Hepatic stellate cell (primary cell): Measurements from ENCODE around the gene MAP3K12.
"Not testable (repeated sequence)": the region's sequence is repeated elsewhere in the genome, so short reads cannot be mapped to it uniquely, and the experiment has no call there.

Experiments
- DNase-seq: peaks from one replicate; pipeline ENCODE4 v3.0.0; 2011; ENCODE audit warnings: low spot score

Gene MAP3K12

DNA sequence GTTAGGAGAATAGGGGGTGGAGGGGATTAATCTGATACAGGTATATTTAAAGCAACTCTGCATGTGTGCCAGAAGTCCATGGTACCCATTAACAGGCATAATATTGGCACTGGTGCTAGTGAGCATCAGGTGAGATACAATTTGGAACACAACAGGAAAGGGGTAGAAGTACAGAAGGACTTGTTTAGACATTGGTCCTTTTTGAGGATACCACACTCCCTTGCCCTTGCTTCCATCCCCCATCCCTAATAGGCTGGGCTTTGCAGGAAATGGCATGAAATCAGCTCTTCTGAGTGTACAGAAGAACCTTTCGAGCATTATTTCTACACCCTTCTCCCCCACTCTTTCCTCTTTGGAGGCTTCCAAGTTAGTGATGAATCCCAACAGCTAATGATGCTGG lies 31.0 kb downstream of the MAP3K12 start:
- DNase-seq, result no peak

- no peak for DNase-seq
Measured at GRCh38 chr12:53467880-53468279, 31.4 kb downstream of the MAP3K12 start.

- DNase-seq, result no peak
Measured at GRCh38 chr12:53467082-53467481, 32.2 kb downstream of the MAP3K12 start.

DNA sequence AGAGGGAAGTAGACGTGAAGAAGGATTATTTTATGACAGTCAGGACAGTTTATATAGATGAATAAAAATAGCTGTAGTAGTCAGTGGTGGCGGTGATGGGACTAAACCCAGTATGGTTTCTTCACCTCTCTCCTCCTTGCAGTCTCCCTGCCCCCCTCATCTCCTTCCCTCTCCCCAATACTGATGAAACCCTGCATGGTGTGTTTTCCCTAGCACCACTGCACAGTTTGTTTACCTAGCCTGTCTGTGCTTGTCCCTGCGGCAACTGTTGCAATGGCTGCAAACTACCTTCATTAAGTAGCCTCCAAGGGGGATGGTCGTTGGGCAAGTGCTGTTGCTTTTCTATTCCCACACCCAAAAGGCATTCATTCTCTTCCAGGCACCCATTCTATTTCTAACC lies 32.6 kb downstream of the MAP3K12 start:
- DNase-seq, result no peak

DNA sequence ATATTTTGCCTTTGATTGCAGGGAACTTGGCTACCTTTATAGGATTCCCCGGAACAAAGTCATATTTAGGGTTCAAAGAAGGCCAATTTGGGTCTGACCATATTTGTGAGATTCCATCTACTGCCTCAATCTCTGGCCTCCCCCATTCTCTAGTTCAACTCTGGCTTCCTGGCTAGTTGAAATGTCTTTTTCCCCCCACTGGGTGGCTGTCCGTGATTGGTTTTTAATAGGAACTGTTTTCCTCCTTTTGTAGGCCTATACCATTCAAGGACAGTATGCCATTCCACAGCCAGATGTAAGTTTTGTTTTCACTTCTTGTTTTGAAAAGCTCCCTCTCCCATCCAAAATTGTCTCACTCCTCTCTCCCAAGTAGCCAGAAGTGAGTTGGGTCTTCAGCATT lies 33.6 kb downstream of the MAP3K12 start:
- DNase-seq, result no peak

GRCh38 chr12:53464685-53465418 lies 34.4 kb downstream of the MAP3K12 start:
- DNase-seq, result no peak

DNA sequence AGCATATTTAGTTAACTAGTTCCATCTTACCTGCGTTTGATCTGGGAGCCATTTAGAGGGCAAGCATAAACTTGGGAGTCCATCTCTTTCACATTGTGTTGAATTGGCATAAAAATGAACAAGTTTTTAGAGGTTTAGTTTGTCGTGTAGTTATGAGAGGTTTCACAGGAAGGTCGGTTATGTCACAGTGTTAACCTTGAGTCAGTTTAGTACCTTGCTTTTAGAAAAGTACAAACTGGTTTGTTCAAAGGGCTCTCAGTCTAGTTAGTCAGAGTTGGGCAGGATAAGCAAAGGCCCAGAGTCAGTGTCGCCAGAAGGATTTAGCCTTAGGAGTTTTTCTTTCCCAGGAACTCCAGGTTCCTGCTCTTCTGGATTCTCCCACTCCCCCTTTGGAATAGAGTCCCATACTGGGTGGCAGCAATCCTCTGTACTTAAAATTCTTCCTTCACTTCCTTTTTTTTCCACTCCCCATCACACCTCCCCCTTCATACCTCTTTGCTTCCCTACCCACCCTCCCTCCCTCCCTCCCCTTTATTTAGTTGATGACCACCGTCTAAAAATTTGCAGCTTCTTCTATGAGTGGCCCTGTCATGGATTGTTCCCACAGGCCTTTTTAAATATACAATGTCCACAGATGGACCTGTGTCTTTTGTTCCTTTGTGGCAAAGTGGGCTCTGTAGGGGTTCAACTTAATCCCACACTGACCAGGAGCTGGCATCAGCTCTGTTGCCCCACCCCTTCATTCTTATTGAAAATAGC lies 35.3 kb downstream of the MAP3K12 start:
- DNase-seq, result no peak

DNA sequence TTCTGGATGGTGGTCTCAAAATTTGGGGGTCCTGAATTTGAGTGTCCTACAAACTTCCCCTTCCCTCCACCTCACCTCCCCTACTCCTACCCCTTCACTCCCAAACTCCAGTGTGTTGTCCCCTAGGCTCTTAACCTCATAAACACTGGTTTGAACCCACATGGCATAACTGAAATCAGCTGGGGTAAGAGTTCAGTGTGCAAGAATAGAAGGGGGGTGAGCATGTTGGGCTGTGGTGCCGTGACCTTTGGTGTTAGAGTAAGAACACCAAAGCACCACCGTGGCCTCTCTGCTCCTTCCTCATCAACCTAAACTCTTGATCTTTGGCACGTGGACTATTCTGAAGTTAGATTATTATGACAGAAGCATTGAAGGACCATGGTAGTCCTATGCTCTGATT lies 36.3 kb downstream of the MAP3K12 start:
- no peak for DNase-seq

GRCh38 chr12:53461591-53461990 lies 37.7 kb downstream of the MAP3K12 start:
- DNase-seq, result no peak

DNA sequence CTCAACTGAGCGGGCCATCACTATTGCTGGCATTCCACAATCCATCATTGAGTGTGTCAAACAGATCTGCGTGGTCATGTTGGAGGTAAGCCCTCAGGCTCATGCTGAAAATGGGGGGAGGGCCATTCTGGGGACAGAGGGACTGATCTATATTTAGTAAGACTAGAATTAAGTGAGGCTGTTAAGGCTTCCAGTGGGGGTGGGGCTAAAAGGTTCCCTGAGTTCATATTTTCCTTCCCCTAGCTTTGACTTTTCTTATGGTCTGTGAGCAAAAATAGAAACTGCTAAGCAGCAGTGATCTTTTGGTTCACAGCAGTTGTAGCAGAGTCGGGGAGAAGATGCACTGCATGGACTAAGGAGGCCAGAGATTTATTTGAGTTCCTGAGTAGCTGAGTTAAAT lies 38.2 kb downstream of the MAP3K12 start:
- DNase-seq, result no peak

DNA sequence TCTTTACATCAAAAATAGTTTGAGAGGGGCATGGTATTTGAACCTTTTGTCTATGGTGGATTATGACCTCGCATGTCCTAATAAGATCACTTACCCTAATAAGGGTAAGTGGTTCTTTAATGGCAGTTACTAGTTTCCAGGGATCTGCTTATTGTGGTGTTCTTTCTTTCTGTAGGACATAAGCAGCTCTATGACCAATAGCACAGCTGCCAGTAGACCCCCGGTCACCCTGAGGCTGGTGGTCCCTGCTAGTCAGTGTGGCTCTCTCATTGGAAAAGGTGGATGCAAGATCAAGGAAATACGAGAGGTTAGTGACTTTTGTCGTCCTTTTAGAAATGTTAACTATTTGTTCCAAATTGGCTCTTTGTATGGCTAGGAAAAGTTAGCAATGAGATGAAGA lies 40.2 kb downstream of the MAP3K12 start:
- no peak for DNase-seq

DNA sequence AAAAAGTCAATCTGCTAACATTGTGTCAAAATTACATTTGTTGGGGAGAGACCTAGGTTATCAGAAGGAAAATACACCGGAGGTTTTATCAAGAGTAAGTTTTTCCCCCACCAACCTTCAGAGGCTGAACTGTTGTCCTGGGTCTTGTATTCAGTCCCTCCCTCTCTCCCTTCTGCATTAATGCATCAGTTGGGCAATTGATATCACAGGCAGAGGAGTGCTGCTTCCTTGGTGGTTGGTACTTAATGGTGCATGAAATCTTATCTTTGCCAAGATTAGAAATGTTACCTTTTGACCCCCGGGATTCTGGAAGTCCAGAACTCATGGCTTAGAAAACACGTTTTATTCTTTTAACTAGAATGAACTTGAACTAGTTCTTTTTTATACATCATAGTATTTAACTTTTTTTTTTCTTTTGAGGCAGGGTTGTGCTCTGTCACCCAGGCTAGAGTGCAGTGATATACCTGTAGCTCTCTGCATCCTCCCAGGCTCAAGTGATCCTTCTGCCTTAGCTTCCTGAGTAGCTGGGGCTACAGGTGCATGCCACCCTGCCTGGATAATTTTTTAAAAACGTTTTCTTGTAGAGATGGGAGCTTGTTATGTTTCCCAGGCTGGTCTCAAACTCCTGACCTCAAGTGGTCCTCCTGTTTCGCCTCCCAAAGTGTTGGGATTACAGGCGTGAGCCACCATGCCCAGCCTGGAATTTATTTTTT lies 42.4 kb downstream of the MAP3K12 start:
- DNase-seq, result no peak

GRCh38 chr12:53454707-53455106 lies 44.6 kb downstream of the MAP3K12 start:
- DNase-seq, result no peak

DNA sequence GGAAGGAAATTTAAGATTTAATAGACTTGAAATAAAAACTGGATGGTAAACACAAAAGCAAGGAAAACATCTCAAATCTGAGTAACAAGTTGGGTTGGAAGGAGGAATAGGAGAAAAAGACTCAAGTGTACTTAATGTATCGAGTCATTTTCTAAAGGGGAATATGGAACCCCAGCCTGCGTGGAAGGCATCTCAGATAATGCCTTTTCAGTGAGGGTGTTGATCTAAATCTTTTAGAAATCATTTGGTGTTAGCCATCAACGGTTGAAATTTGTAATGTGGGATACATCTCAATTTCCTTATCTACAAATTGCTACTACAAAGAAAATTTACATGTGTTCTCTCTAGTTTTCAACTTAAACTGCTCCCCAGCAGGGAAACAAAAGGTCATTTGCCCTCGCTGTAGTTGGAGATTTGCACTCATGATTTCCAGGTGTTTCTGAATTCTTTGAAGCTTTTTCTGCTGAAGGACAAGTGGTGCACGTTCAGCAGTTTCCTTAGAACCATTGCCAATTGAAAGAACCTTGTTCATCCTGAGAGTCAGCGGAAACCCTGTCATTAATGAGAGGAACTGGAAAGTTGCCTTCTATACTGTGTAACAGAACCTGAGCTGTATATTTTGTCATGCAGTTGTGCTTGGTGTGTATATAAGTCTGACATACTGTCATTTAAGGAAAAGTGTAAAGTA lies 45.2 kb downstream of the MAP3K12 start:
- DNase-seq, result no peak

DNA sequence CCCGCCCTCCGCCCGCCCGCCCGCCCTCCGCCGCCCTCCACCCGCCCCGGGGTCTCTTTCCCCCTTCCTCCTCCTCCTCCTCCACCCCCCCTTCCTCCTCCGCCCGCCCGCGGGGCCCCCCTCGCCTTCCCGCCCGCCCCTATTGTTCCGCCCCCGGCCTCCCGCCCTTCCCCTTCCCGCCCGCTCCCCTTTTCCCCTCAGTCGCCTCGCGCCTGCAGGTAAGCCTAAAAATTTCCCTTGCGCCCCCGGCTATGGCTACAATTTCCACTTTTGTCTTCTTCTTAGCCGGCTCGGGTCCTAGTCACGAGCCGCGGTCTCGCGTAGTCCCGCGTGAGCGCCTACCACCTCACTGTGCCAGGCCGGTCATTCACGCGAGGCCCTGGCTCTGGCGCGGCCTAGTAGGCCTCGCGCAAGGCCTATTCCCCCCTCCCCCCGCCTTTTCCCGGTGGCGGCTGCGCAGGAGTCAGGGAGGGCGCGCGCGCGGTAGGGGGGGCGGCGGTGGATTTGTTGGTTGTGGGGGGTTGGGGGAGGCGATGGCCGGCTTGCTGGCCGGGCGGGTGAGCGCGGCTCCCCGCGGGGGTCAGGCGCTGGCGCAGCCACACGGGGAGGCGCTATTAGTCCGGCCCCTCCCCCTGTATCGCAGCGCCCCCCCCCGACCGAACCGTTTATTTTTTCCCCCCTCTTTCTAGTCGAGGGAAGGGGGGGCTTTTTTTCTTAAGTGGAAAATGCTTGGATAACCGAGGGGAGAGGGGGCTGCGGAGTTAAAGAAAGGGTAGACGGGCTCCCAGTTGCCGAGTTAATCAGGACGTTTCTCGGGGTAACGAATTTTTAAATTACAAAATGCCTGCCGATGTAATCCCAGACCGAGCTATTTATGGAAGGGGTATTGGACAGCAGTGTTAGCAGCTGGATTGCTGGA lies 46.8 kb downstream of the MAP3K12 start:
- DNase-seq, result peak; percentile 84

GRCh38 chr12:53451661-53452158 lies 47.5 kb downstream of the MAP3K12 start, which contains the start of gene PCBP2:
TSS of gene PCBP2 (plus strand) at chr12:53452102. CDS start at chr12:53454801, 2,699 bp downstream.
- peak; percentile 98 for DNase-seq

DNA sequence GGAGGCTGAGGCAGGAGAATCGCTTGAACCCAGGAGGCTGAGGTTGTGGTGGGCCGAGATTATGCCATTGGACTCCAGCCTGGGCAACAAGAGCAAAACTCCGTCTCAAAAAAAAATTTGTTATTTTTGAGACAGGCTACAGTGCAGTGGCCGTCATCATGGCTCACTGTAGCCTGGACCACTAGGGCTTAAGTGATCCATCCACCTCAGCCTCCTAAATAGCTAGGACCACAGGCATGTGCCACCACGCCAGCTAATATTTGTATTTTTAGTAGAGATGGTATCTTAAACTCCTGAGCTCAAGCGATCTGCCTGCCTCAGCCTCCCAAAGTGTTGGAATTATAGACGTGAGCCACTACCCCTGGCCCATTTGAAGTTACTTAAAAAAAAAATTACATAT lies 48.3 kb downstream of the MAP3K12 start:
- no peak for DNase-seq

GRCh38 chr12:53444593-53445325 lies 54.5 kb downstream of the MAP3K12 start:
- DNase-seq, result not testable (repeated sequence)

DNA sequence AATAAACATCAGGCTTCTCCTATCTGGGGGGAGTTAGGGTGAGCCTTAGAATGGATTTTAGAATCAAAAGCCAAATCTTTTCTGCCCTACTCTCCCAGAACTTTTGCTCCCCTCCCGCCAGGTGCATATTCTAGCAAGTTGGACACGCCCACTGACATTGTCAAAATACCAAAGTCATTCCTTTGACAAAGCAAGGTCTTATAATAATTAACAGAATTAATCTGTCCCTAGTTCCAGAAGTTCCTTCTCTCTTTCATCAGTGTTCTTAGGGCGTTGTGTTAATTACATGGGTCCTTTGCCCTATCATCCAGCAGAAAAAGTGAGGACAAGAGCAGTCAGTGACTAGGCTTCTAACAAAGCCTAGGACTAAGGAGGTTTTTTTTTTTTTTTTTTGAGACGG lies 55.3 kb downstream of the MAP3K12 start:
- DNase-seq, result no peak
